Fibroblast of lung (primary cell): ENCODE results near the gene PRAMEF1.

ENCODE experiments used
- EZH2 ChIP-seq: IDR thresholded peaks from 2 replicates; pipeline ENCODE4 v1.5.1; 2012; ENCODE audit warnings: low read length, control low read depth, mild to moderate bottlenecking; ENCODE audit errors: missing control alignments
- TF ChIP-seq, protein P1 (sequence below), 2 donors: IDR thresholded peaks in 1 of 2; conservative IDR thresholded peaks in 1 of 2; 1 replicate in 1 of 2; 2 replicates in 1 of 2; pipeline ENCODE4 v1.5.1; 2011 to 2012; ENCODE audit warnings: low read length in 2 of 2, control low read depth in 1 of 2, inconsistent platforms in 1 of 2, low read depth in 1 of 2, mild to moderate bottlenecking in 1 of 2

- TF ChIP-seq, protein P1, sequence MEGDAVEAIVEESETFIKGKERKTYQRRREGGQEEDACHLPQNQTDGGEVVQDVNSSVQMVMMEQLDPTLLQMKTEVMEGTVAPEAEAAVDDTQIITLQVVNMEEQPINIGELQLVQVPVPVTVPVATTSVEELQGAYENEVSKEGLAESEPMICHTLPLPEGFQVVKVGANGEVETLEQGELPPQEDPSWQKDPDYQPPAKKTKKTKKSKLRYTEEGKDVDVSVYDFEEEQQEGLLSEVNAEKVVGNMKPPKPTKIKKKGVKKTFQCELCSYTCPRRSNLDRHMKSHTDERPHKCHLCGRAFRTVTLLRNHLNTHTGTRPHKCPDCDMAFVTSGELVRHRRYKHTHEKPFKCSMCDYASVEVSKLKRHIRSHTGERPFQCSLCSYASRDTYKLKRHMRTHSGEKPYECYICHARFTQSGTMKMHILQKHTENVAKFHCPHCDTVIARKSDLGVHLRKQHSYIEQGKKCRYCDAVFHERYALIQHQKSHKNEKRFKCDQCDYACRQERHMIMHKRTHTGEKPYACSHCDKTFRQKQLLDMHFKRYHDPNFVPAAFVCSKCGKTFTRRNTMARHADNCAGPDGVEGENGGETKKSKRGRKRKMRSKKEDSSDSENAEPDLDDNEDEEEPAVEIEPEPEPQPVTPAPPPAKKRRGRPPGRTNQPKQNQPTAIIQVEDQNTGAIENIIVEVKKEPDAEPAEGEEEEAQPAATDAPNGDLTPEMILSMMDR (conservative IDR thresholded peaks at IDR 0.05 in 1 of 2, IDR thresholded peaks at IDR 0.05 in 1 of 2; ENCODE audit: low read depth in 1 of 2, low read length in 2 of 2) = no peak
- TF ChIP-seq EZH2 = no peak
These were observed 27.7 kb upstream of the PRAMEF1 start for GRCh38 chr1:12763479-12763878.
